Globus pallidus (tissue), 1 donor: ENCODE results near the gene PSMA2.
A peak's percentile ranks its signal among the peaks of the same experiment; 100 is the strongest.

Experiments used
- DNase-seq: peaks from one replicate; pipeline ENCODE4 v3.0.0-alpha.2; 2015; ENCODE audit warnings: low spot score

The PSMA2 gene

DNA sequence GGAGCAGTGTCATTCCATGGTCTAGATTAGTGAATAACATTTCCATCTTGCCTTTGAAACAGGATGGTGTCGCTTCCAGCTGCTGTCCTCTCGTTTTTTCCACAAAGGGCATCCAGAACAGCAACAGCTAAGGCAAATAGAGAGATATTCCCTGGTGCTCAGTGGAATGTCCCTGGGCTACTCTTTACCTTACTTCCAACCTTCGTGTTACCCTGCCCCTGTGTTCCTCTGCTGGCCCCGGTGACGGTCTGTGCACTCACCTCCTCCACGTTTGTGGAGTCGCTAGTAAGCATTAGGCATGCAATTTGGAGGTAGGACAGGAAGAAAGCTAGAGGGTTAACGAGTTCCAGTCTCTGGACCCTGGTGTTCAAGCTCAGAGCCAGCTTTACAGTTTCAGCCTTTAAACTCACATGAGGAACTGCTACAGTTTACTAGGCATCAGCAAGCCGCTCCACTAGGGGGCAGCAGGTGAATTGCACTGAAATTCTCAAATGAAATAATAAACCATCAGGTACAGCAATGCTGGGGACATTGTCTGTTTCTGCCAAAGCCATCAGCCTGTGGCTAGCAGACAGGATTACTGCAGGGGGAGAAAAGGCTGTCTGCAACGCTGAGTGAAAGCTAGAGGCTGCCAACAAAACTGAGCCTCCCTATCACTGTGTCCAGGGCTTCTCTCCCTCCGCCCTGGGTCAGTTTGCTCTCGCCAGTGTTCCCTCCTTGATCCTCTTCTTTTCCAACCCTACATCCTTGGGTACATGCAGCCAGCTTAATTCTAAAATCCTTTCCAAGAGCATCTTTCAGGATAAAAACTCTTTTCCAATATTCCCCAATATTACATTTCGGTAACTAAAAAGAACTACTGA lies 9.2 kb upstream of the PSMA2 start:
- DNase-seq, result peak; percentile 68

DNA sequence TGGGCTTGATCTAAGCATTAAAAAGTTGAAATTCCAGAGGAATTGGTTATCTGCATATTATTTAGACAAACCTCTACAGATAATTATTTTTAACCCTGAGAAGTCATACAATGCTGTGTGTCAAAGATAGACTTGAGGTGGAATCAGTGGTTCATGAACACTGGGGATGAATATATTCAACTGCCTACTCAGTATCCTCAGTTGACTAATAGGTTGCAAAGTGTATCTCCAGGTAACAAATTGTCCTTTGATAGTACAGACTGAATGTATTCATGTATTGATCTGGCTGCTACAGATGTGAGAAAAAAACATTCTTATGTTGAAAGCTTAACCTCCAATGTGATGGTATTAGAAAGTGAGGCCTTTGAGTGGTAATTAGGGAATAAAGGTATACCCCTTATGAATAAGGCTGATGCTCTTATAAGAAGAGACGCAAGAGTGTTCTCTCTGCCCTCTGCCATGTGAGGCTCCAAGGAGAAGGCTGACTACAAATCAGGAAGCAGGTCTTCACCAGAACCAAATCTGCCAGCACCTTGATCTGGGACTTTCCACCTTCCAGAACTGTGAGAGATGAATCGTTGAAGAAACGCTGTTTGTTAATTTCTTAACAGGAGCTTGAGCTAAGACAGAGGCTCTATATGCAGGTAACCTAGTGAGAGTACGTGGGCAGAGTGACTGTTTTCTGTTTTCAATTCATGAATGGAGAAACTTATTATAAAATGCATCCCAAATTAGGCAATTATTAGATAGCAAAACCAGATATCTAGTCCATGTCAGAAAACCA lies 7.7 kb upstream of the PSMA2 start:
- DNase-seq, result no peak

DNA sequence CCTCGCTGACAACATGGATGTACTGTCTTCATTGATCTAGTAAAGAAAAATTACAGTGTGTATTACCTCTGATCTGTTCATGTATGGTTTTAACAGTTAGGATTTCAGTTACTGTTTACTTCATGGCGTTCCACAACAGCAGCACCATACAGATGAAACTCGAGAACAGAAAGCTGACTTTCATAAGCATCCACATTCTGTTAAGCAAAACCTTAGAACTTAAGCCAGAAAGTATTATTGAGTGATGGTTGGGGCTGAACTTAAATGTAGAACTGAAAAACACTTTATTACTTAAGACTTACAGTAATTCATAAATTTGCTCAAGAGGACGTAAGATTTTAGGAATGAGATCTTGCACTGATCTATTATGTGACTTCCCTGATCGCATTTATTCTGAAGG lies 3.9 kb upstream of the PSMA2 start:
- no peak for DNase-seq

- no peak for DNase-seq
Observed at GRCh38 chr7:42934291-42934690, 2.3 kb upstream of the PSMA2 start.

DNA sequence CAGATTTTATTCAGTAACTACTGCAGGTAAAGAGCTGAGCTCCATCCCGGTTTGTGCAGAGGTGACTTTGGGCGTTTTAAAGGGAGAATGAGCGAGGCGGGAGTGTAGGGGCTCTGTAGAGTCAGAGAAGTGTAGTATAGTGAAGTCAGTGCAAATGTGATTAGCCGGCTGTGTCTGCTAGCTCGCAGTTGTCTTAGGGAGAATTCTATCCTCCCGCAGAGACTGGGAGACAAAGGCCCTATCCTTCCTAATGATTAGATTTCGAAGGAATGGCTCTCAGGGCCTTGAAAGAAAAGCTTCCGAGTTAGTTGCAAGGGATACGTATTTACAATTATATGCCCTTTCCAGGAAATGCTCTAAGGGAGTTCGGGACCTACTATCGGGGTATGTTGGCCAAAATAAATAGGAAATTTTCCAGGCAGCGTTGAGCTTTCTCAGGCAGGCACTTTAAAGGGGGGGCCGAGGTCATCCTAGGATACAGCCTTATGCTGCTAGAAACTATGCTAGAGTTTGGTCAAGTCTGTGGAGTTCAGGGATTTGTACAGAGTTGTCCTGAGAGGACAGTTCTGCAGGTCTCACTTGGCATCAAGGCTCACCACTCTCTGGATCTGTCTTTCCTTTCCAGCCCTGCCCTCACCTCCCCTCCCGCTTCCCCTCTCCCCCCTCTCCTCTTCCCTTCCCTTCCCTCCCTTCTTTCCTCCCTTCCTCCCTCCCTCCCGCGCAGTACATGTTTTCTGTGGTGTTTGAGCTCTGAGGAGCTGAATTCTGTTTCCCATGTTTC lies 1.0 kb upstream of the PSMA2 start:
- DNase-seq, result no peak

GRCh38 chr7:42931447-42931833 lies 534 bp downstream of the PSMA2 start:
- no peak for DNase-seq

DNA sequence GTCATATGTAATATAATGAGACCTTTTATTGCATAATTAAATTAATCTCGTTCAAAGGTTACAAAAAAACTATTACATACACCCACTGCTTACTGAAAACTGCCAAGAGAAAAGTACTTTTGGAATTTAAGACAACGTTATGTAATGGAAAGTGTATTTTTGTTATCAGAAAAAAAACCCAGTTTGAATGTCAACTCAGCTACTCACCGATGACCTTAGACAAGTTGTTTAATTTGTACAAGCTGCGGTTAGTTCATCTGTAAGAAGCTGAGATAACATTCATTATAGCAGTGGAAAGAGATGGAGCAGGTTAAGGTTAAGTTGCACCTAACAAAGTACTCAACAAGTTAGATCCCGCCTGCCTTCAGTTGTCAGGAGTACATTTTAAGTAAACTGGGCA lies 1.1 kb downstream of the PSMA2 start:
- DNase-seq, result no peak

GRCh38 chr7:42929449-42929848 lies 2.5 kb downstream of the PSMA2 start:
- DNase-seq, result no peak

- DNase-seq, result no peak
Observed at GRCh38 chr7:42928754-42929153, 3.2 kb downstream of the PSMA2 start.

- no peak for DNase-seq
Observed at GRCh38 chr7:42926204-42926603, 5.8 kb downstream of the PSMA2 start.

DNA sequence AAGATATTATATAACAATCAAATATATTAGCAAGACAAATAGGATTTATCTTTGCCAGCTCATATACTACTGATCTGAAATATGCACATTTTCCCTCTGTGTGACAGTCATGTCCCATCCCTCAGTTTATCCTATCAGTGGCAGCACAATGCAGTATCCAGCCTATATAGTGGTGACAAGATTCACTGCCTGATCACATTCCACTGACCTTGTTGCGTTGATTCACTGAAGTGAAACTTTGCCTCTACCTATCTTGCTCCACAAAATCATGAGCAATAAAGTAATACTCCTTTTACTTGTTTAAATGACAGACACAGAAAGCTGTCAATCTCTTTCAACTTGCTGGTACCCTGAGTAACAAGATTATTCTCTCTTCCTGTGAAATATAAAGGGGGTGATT lies 6.3 kb downstream of the PSMA2 start:
- no peak for DNase-seq

GRCh38 chr7:42924223-42924838 lies 7.6 kb downstream of the PSMA2 start:
- no peak for DNase-seq

DNA sequence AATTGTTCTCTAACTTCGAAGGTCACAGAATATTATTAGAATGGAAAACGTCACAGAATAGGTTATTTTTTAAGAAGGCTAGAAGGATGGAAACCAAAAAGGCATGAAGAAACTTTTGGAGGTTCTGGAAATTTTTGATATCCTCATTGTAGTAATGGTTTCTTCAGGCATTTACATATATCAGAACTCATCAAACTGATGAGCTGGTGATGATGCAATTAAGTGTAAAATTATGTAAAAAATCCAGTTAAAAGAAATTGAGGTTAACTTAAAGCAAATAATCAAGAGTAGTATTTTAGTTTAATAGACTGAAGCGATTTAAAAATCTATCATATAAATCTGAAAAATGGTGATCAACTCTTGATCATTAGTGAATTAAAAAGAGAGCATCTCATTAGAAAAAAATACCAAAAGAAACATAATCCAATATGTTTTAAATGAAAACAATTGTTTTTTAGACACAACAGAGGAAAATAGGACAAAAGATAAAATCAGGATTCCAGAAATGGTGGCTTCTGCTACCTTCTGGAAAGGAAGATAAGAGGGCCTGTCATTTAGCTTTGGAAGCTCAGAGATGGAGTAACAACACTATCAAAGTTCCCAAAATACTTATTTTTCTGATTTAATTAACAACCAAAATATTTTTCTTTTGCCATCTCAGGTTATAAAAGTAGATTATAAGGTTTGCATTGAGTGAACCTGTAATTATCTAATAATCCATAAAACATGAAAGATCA lies 9.8 kb downstream of the PSMA2 start:
- DNase-seq, result no peak

GRCh38 chr7:42915356-42915755 lies 16.6 kb downstream of the PSMA2 start:
- no peak for DNase-seq

DNA sequence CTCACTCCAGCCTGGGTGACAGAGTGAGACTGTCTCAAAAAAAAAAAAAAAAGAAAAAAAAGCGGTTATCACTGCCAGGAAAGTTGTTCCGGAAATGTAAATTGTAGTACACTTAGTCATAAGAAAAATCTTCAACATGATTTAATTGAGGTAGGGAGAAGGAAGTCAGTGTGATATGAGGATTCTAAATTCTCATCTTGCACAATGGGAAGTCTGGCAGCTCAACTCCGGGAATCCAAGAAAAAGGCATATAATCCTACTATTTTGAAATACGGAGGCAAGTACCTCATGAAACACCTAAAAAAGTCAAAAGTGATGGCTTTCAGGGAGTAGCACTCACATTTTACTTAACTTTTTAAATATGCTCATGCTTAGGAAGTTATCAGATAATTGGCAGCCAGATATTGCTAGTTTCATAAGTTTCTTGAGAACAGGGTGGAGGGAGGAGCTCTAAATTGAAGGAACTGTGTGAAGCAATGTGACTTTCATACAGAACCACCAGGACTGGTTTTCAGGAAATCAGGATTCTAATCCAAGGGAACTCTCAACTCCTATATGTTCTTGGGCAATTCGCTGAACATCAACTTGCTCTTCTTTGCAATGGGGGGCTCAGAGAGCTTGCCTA lies 17.4 kb downstream of the PSMA2 start:
- DNase-seq, result no peak

DNA sequence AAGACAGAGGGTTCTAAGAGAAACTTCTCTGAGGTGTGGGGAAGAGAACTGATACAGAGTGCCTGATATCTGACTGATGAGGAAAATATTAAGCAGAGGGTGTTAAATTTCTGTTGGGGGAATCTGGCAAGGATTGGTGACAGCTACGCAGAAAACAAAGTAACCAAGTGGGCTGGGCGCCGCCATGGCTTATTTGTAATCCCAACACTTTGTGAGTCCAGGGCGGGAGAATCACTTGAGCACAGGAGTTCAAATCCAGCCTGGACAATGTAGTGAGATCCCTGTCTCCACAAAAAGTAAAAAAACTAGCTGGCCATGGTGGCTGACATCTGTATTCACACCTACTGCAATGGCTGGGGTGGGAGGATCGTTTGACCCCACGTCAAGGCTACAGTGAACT lies 18.0 kb downstream of the PSMA2 start:
- DNase-seq, result no peak

DNA sequence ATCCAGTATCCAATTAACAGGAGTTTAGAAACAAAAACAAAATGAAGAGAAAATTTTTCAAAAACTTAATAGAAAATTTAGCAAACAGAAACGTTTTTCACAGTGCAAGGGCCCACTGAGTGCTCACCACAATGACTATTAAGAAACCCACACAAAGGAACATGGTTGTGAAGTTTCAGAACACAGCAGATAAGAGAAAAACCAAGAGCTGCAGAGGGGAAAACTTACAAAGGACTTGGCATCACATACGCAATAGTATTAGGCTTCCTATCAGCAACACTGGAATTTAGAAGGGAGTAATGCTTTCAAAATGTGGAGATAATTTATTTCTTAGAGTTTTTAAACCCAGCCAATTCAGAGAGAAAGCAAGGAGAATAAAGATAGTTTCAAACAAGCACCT lies 18.4 kb downstream of the PSMA2 start:
- no peak for DNase-seq

GRCh38 chr7:42911454-42912447 lies 20.2 kb downstream of the PSMA2 start, which contains the start of gene C7orf25:
TSS of gene C7orf25 (minus strand) at chr7:42912070. CDS start at chr7:42910900, 1,170 bp downstream.
- peak; percentile 95 for DNase-seq

GRCh38 chr7:42910306-42910705 lies 21.7 kb downstream of the PSMA2 start:
- peak; percentile 75 for DNase-seq

GRCh38 chr7:42907316-42907715 lies 24.7 kb downstream of the PSMA2 start:
- DNase-seq, result no peak
